HG03342 (cell line): ENCODE results near the gene TNKS1BP1.
"Not testable (repeated sequence)": the region's sequence is repeated elsewhere in the genome, so short reads cannot be mapped to it uniquely, and the experiment has no call there.

Experiments used
- ATAC-seq: cut with Tn5 transposase; IDR thresholded peaks from one replicate; pipeline ENCODE4 v1.9.1; 2021; ENCODE audit warnings: mild to moderate bottlenecking, moderate library complexity; ENCODE audit not compliant: unreplicated experiment

Gene TNKS1BP1, protein sequence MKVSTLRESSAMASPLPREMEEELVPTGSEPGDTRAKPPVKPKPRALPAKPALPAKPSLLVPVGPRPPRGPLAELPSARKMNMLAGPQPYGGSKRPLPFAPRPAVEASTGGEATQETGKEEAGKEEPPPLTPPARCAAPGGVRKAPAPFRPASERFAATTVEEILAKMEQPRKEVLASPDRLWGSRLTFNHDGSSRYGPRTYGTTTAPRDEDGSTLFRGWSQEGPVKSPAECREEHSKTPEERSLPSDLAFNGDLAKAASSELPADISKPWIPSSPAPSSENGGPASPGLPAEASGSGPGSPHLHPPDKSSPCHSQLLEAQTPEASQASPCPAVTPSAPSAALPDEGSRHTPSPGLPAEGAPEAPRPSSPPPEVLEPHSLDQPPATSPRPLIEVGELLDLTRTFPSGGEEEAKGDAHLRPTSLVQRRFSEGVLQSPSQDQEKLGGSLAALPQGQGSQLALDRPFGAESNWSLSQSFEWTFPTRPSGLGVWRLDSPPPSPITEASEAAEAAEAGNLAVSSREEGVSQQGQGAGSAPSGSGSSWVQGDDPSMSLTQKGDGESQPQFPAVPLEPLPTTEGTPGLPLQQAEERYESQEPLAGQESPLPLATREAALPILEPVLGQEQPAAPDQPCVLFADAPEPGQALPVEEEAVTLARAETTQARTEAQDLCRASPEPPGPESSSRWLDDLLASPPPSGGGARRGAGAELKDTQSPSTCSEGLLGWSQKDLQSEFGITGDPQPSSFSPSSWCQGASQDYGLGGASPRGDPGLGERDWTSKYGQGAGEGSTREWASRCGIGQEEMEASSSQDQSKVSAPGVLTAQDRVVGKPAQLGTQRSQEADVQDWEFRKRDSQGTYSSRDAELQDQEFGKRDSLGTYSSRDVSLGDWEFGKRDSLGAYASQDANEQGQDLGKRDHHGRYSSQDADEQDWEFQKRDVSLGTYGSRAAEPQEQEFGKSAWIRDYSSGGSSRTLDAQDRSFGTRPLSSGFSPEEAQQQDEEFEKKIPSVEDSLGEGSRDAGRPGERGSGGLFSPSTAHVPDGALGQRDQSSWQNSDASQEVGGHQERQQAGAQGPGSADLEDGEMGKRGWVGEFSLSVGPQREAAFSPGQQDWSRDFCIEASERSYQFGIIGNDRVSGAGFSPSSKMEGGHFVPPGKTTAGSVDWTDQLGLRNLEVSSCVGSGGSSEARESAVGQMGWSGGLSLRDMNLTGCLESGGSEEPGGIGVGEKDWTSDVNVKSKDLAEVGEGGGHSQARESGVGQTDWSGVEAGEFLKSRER (N-terminal part only)

DNA sequence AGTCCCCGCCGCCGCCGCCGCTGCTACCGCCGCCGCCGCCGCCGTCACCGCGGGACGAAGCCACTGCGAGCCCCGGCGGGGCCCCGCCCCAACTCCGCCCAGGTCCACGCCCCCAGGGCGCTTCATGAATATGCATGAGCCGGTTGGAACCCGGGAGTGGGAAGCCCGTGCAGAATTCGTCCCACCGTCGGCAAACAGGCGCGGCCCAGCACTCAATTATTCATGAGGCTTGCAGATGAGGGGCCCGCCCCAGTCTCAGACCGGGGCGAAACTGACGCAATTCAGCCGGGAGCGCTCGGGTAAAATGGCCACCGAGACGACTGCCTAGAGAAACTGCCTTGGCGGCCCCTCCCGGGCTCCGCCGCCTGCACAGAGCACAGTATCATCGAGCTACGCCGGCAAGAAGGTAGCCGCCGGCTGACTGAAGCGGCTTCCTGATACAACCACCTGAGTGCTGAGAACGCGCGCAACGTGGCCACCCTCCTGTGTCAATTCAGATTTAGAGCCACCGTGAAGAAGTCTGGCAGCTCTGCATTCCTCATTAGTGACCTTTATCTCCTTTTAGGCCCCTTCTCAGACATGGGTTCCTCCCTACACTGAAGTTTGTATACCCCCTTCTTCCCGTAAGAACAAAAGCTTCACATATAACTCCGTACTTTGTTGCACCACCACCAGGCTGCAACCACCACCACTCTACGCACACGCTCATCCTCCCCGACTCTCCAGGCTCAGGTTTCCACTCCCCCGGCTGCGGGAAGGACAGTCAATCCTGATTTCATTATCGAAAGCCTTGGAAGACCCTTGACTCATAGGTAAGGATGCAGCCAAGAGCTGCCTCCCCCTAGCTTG is at the start of gene TNKS1BP1:
TSS of gene TNKS1BP1 (minus strand) at position 67 of the 849 bp plus-strand sequence. CDS start 3,067 bp downstream, outside the sequence.
- peak; percentile 84 for ATAC-seq

GRCh38 chr11:57373146-57373545 is 48.4 kb upstream of the TNKS1BP1 start:
- ATAC-seq, result no peak

DNA sequence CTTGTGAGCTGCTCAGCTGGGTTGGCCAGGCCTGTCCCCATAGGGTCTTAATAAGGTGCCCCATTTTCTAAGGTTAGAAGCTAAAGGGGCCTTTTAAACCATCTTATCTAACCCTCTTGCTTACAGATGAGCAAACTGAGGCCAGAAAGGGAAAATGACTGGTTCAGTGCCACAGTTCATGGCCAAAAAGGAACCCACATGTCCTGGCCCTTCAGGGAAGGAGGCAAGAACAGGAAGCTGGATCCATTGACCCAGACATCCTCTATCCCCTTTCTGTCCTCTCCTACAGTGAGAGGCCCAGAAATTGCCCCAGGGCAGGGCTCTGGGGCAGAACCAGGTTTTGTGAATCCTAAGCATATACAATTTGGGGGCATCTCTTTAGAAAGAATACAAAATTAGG is 46.2 kb upstream of the TNKS1BP1 start:
- no peak for ATAC-seq

DNA sequence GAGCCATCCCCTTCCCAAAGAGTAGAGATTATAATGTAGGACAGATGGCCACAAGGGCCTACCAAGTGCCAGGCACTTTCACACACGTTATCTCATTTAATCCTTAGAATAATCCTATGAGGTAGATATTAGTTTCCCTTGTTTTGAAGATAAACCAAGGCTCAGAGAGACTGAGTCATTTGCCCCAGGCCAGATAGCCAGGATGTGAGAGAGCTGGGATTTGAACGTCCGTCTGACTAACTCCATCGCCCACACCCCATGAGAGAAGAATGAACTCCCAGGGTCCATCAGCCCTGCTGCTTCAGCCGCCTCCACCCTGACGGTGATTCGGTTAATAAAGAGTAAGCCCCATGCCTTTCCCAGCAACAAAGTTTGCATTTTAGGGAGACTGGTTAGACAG is 45.5 kb upstream of the TNKS1BP1 start:
- no peak for ATAC-seq

- no peak for ATAC-seq
Observed at GRCh38 chr11:57368845-57369232, 44.1 kb upstream of the TNKS1BP1 start.

DNA sequence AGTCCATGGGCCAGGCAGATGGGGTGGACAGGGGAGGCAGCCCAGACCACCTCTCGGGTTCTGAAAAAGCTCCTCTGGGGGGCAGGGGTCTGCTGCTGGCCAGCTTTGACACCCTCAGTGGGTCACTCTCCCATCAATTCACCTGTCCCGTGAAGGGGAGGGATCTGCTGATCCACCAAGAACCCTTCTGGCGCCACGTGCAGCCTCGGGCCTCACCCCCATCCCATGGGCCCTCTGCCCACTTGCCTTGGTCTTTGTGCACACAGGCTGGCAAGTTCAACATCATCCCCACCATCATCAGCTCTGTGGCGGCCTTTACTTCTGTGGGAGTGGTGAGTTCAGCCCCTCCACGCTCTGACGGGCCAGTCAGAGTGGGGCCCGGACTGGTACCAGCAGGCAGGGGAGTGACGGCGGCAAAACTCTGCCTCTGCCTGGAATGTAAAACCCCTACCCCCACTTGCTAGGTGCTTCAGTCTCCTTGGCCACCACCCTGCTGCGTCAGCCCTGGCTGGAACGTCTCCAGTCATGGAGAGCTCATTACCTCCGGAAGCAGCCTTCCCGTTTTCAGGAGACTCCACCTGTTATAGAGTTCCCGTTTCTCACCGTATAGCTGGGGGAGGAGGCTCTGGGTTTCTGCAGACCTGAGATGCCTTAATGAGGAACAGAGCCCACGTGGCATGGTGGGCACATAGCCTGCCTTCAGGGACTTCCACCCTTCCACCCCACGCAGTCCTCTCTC is 43.5 kb upstream of the TNKS1BP1 start:
- ATAC-seq, result no peak

- no peak for ATAC-seq
Observed at GRCh38 chr11:57364851-57365660, 40.3 kb upstream of the TNKS1BP1 start.

GRCh38 chr11:57363131-57364080 is 38.7 kb upstream of the TNKS1BP1 start:
- ATAC-seq, result no peak

GRCh38 chr11:57361926-57362325 is 37.2 kb upstream of the TNKS1BP1 start:
- ATAC-seq, result no peak

GRCh38 chr11:57361420-57361819 is 36.7 kb upstream of the TNKS1BP1 start:
- not testable (repeated sequence) for ATAC-seq

DNA sequence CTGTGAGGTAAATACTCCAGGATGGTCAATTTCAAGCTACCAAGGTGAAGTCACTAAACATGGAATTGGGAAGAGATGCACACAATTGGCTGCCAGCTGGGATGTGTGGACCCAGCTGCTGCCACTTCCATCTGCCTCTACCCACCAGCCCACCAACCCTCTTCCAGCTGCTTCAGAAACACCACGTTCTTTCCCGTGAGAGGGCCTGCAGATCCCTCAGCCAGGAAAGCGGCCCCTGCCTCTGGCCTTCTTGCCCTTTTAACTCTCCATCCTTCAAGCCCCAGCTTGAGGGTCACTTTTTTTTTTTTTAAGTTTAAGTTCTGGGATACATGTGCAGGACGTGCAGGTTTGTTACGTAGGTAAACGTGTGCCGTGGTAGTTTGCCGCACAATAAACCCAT is 36.2 kb upstream of the TNKS1BP1 start:
- ATAC-seq, result no peak

- ATAC-seq, result no peak
Observed at GRCh38 chr11:57359896-57360690, 35.3 kb upstream of the TNKS1BP1 start.

GRCh38 chr11:57359396-57359795 is 34.6 kb upstream of the TNKS1BP1 start:
- ATAC-seq, result no peak

- ATAC-seq, result no peak
Observed at GRCh38 chr11:57358991-57359390, 34.2 kb upstream of the TNKS1BP1 start.

DNA sequence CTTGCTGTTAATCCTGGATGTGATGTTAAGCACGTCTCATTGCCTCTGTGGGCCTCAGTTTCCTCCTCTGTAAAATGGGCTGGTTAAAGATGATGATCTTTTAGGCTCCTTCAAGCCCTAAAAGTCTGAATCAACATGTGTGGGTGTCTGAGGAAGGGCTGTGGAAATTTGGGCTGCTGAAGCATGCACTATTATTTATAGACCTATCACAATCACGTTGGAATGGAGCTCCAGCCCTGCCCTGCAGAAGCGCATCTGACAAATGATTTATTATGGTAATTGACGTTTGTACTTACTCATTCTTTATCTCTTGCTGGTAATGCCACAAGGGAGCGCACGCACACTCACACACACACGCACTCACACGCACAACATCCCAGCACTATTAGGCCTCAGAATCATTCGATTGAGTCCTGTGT is 33.8 kb upstream of the TNKS1BP1 start:
- no peak for ATAC-seq

DNA sequence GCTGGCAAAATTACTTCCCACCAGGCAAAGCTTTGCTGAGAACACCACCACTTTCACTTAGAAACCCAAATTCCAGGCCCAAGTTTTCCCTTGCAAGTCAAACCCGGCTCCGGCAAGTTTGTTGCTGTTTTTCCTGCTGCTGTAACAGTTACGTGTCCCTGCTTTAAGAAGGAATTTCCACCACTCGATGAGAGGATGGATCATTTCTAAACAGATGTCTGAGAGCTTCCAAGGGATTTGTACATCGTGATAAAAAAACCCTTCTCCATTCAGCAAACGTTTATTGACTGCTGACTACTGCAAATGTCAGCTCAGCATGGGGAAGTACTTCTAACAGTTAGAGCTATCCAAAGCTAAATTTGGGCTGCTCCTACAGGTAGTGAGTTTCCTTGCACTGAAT is 33.1 kb upstream of the TNKS1BP1 start:
- ATAC-seq, result no peak

DNA sequence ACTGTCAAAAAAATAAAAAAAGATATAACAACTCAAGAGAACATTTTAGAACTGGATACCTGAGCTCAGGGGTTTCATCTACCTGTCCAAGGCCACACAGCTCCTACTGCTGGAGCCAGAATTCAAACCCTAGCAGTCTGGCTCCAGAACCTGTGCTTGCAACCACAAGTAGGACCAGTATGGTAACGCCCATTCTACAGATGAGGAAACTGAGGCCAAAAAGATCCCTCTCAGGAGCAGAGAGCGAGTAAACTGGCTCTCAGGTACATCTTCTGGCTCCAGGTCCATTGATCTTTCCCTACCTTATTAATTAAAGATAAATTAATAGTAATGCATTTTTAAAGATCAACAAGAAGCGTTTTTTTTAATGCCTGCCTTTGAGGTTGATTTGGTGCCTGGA is 32.6 kb upstream of the TNKS1BP1 start:
- no peak for ATAC-seq
